IgD-negative memory B cell (primary cell): ENCODE results near the gene TRAPPC5. TPM values are rescaled to one million over a fixed set of nuclear protein-coding genes. Genes with fewer than 3 reads are reported as not detected.
"Not testable (repeated sequence)": the region's sequence is repeated elsewhere in the genome, so short reads cannot be mapped to it uniquely, and the experiment has no call there.

ENCODE experiments used
- H3K27ac Mint-ChIP-seq, 3 donors: one replicate each; pipeline ENCODE4 v1.8.0; 2020 to 2022; ENCODE audit warnings: mild to moderate bottlenecking in 3 of 3, mixed read lengths in 3 of 3, moderate library complexity in 1 of 3
- H3K27me3 Mint-ChIP-seq: one replicate; pipeline ENCODE4 v1.8.0; 2021; ENCODE audit warnings: mixed read lengths
- H3K36me3 Mint-ChIP-seq: one replicate; pipeline ENCODE4 v1.8.0; 2020; ENCODE audit warnings: mild to moderate bottlenecking, mixed read lengths
- H3K4me1 Mint-ChIP-seq, 3 donors: one replicate each; pipeline ENCODE4 v1.8.0; 2020 to 2022; ENCODE audit warnings: mixed read lengths in 3 of 3, mild to moderate bottlenecking in 1 of 3
- H3K4me3 Mint-ChIP-seq, 4 donors: one replicate each; pipeline ENCODE4 v1.8.0; 2020 to 2022; ENCODE audit warnings: mild to moderate bottlenecking in 4 of 4, mixed read lengths in 4 of 4, moderate library complexity in 3 of 4
- H3K9me3 Mint-ChIP-seq, 3 donors: one replicate each; pipeline ENCODE4 v1.8.0; 2020 to 2021; ENCODE audit warnings: mixed read lengths in 3 of 3, mild to moderate bottlenecking in 1 of 3
- polyA plus RNA-seq: library from polyadenylated mRNA; unstranded; fragments of 300-500 nt; fragmentation: Illumina TruSeq; gene quantifications from one replicate; pipeline ENCODE4 v1.2.3, GENCODE V29; 2021

TRAPPC5 gene
- polyA plus RNA-seq, 1 donor from 2014 or later: 219 TPM

DNA sequence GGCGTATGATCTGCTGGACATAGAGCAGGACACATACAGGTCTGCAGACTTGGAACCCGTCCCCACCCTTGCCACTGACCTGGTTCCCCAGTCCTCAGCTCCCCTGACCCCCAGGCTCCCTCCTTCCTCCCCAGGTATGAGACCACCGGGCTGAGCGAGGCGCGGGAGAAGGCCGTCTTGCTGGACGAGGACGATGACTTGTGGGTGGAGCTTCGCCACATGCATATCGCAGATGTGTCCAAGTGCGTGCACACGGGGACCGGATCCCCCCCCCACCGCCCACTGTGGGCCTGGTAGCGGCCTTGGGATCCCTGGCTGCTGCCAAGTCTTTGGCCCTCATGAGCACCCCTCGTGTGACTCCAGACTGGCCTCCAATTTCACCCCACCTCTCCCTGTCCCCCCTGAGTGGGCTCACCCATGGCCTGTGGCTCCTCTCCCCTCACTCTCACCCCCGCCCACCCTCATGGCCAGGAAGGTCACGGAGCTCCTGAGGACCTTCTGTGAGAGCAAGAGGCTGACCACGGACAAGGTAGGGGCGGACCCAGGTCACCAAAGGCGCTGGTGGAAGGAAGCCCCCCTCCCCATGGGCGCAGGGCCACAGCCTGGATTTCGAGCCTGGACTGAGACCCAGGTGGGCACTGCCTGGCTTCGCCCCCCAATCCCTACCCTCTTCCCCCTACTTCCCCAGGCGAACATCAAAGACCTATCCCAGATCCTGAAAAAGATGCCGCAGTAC is 38.2 kb upstream of the TRAPPC5 start:
- no peak overlapping the region for H3K27ac Mint-ChIP-seq
- peaks cover 0 to 12% (median 10%) of the 10 kb centered on the region in 3 donors for H3K4me1 Mint-ChIP-seq
- H3K9me3 Mint-ChIP-seq: peaks cover 0 to 2% (median 0%) of the 10 kb centered on the region in 3 donors
- H3K36me3 Mint-ChIP-seq: peaks cover 1% of the 10 kb centered on the region
- no peak overlapping the region for H3K4me3 Mint-ChIP-seq
- H3K27me3 Mint-ChIP-seq: no peaks in the 10 kb centered on the region

DNA sequence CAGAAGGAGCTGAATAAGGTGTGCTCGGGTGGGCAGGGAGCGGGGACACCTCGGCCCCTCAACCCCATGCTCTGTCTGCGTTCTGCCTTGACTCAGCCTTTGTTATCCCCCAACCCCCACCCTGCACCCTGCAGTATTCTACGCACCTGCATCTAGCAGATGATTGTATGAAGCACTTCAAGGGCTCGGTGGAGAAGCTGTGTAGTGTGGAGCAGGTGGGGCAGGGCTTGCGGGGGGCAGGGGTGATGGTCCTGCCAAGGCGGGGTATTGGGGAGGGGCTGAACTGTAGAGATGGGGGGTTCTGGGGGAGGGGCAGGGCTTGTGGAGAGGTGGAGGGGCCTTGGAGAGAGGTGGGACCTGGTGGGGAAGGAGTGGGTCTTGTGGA is 37.6 kb upstream of the TRAPPC5 start:
- H3K9me3 Mint-ChIP-seq: peaks cover 0 to 2% (median 0%) of the 10 kb centered on the region in 3 donors
- no peaks in the 10 kb centered on the region for H3K27me3 Mint-ChIP-seq
- peaks cover 0 to 10% (median 10%) of the 10 kb centered on the region in 3 donors for H3K4me1 Mint-ChIP-seq
- no peak overlapping the region for H3K27ac Mint-ChIP-seq
- no peak overlapping the region for H3K4me3 Mint-ChIP-seq
- H3K36me3 Mint-ChIP-seq: peaks cover 1% of the 10 kb centered on the region

DNA sequence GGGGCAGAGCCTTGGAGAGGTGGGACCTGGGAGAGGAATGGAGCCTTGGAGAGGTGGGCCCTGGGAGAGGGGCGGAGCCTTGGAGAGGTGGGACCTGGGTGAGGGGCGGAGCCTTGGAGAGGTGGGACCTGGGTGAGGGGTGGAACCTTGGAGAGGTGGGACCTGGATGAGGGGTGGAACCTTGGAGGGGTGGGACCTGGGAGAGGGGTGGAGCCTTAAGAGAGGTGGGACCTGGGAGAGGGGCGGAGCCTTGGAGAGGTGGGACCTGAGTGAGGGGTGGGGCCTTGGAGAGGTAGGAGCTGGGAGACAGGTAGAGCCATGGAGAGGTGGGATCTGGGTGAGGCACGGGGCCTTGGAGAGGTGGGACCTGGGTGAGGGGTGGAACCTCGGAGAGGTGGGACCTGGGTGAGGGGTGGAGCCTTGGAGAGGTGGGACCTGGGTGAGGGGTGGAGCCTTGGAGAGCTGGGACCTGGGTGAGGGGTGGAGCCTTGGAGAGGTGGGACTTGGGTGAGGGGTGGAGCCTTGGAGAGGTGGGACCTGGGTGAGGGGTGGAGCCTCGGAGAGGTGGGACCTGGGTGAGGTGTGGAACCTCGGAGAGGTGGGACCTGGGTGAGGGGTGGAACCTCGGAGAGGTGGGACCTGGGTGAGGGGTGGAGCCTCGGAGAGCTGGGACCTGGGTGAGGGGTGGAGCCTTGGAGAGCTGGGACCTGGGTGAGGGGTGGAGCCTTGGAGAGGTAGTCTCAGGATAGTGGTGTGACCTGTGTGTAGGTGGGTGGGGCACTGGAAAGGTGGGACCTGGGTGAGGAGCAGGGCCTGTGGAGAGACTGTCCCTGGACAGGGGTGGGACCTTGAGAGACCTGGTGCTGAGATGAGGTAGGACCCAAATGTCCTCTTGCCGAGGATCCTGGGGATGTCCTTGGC is 36.7 kb upstream of the TRAPPC5 start:
- not testable (repeated sequence) for H3K27ac Mint-ChIP-seq, H3K4me1 Mint-ChIP-seq, H3K4me3 Mint-ChIP-seq, H3K9me3 Mint-ChIP-seq, H3K27me3 Mint-ChIP-seq, H3K36me3 Mint-ChIP-seq

DNA sequence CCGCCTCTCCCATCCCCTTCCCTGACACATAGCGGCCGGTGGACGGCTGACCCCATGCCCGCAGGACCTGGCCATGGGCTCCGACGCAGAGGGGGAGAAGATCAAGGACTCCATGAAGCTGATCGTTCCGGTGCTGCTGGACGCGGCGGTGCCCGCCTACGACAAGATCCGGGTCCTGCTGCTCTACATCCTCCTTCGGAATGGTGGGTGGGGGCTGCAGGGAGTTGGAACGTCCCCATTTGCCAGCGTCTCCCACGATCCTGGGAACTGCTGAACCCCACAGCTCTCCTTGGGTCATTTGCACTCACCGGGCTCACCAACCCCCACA is 36.1 kb upstream of the TRAPPC5 start:
- peaks cover 0 to 2% (median 0%) of the 10 kb centered on the region in 3 donors for H3K9me3 Mint-ChIP-seq
- H3K27ac Mint-ChIP-seq: no peak overlapping the region
- no peaks in the 10 kb centered on the region for H3K27me3 Mint-ChIP-seq
- peaks cover 1% of the 10 kb centered on the region for H3K36me3 Mint-ChIP-seq
- peaks cover 0 to 10% (median 6%) of the 10 kb centered on the region in 3 donors for H3K4me1 Mint-ChIP-seq
- H3K4me3 Mint-ChIP-seq: no peak overlapping the region

DNA sequence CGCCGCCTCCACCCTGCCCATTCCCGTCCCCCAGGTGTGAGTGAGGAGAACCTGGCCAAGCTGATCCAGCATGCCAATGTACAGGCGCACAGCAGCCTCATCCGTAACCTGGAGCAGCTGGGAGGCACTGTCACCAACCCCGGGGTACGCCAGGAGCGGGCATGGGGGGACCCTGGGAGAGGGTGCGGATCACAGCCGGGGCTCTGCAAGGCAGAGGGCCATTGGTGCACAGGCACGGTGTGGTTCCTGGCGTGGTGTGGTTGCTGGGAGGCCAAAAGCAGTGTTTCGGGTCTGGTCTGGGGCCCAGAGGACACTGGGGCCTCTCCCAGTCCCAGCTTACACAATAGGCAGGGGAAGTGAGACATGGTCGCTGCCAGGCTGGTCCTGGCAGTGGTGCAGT is 35.5 kb upstream of the TRAPPC5 start:
- Mint-ChIP-seq H3K4me3 (no peak overlapping the region), H3K36me3 (peaks cover 1% of the 10 kb centered on the region), H3K27ac (no peak overlapping the region), H3K9me3 (no peaks in the 10 kb centered on the region), H3K27me3 (no peaks in the 10 kb centered on the region), H3K4me1 (peaks cover 0 to 4% (median 0%) of the 10 kb centered on the region in 3 donors)

DNA sequence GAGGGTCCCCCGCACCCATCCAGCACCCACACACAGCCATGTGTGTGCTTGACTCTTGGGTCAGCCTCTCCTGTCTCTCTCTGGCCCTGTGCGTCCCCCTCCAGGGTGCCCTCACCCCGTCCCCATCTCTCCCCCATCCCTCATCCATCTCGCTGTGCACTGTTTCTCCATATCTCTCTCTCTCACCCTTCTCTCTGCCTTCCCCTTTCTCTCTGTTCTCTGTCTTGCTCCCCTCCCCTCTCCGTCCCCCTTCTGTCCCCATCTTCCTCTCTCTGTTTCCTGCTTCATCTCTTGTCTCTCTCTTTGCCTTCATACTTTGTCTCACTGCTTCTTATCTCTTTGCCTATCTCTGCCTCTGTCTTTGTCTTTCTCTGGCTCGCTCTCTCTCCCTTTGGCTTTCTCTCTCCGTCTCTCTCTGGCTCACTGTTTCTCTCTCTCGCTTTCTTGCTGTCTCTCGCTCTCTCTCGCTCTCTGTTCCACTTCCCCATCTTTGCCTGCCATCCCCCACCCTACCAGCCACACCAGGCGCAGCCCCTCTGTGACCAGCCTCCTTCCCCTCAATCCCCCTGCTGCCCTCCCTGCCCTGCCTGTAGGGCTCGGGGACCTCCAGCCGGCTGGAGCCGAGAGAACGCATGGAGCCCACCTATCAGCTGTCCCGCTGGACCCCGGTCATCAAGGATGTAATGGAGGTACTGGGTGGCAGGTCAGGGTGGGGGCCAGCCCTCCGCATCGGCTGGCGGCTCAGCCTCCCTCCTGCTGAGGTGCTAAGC is 34.8 kb upstream of the TRAPPC5 start:
- peaks cover 0 to 1% (median 0%) of the 10 kb centered on the region in 3 donors for H3K4me1 Mint-ChIP-seq
- no peak overlapping the region for H3K27ac Mint-ChIP-seq
- no peaks in the 10 kb centered on the region for H3K36me3 Mint-ChIP-seq
- no peaks in the 10 kb centered on the region for H3K9me3 Mint-ChIP-seq
- H3K27me3 Mint-ChIP-seq: no peaks in the 10 kb centered on the region
- H3K4me3 Mint-ChIP-seq: no peak overlapping the region

DNA sequence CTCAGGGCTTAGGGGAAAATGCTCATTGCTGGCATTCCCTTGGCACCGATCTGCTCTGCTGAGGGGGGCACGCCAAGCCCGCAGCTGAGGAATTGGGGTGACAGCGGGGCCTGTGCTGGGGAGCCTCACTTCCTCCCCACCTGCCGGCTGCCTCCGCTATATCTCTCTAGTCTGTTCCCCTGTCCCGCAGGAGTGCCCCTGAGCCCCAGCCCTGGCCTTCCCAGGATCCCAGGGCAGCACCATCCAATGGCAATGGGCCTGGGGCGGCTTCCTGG is 34.3 kb upstream of the TRAPPC5 start:
- no peak overlapping the region for H3K4me3 Mint-ChIP-seq
- H3K9me3 Mint-ChIP-seq: no peaks in the 10 kb centered on the region
- no peak overlapping the region for H3K27ac Mint-ChIP-seq
- no peaks in the 10 kb centered on the region for H3K36me3 Mint-ChIP-seq
- no peaks in the 10 kb centered on the region for H3K27me3 Mint-ChIP-seq
- peaks cover 0 to 1% (median 0%) of the 10 kb centered on the region in 3 donors for H3K4me1 Mint-ChIP-seq

DNA sequence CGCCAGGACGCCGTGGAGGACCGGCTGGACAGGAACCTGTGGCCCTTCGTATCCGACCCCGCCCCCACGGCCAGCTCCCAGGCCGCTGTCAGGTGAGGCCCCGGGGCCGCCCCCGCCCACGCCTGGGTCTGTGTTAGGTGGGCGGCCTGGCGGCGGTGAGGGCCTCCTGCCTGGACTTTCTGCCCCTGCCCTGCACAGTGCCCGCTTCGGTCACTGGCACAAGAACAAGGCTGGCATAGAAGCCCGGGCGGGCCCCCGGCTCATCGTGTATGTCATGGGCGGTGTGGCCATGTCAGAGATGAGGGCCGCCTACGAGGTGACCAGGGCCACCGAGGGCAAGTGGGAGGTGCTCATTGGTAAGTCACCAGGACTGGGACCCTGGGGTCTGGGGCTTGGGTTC is 33.5 kb upstream of the TRAPPC5 start:
- Mint-ChIP-seq H3K27ac (no peak overlapping the region), H3K9me3 (no peaks in the 10 kb centered on the region), H3K36me3 (no peaks in the 10 kb centered on the region)

DNA sequence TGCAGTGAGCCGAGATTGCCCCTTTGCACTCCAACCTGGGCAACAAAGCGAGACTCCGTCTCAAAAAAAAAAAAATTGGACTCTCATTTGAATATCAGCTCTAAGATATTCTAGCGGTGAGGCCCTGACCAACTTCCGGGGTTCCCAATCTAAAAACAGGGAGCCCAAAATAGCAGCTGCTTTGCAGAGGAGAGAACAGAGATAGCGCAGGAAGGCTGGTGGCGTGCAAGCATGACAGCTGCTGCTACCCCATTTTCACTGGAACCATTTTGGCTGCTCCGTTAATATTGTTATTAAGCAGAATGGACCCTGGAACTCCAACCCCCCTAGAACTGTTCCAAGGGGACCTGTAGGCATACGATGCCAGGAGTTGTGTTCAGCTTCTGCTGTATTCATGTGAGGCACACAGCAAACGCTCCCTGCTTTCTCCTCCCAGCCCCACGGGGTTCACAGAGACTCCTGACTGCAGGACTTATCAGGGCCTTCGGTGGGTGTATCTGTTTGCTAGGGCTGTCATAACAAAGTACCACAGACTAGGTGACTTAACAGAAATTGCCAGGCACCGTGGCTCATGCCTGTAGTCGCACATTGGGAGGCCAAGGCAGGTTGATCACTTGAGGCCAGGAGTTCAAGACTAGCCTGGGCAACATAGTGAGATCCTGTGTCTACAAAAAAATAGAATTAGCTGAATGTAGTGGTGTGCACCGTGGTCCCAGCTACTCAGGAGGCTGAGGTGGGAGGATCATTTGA is 32.2 kb upstream of the TRAPPC5 start:
- H3K4me3 Mint-ChIP-seq: peak overlapping the region in 1 of 4 donors; percentile 9
- H3K27ac Mint-ChIP-seq: peak overlapping the region in 1 of 3 donors; percentile 45
- H3K36me3 Mint-ChIP-seq: no peaks in the 10 kb centered on the region
- peaks cover 3% of the 10 kb centered on the region for H3K27me3 Mint-ChIP-seq
- H3K4me1 Mint-ChIP-seq: peaks cover 5 to 8% (median 7%) of the 10 kb centered on the region in 3 donors
- no peaks in the 10 kb centered on the region for H3K9me3 Mint-ChIP-seq

More for the DNA sequence above, 33.5 kb upstream of the TRAPPC5 start:
- Mint-ChIP-seq H3K4me1 (peaks cover 3 to 4% (median 3%) of the 10 kb centered on the region in 3 donors), H3K27me3 (peaks cover 3% of the 10 kb centered on the region), H3K4me3 (no peak overlapping the region)

DNA sequence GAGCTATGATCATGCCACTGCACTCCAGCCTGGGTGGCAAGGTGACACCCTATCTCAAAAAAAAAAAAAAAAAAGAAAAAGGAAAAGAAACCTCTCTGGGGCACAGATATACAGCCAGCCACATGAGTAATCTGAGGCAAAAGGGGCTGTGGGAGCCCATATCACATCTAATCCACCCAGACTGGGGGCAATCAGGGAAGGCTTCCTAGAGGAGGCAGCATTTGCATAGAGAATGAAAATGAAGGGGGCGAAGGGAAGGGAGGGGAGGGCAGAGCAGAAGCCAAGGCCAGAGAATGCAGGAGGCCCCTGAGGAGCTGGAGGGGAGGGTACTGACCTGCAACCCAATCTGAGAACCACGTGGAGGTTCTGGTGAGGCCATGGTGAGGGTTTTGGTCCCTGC is 30.5 kb upstream of the TRAPPC5 start:
- Mint-ChIP-seq H3K4me1 (peaks cover 5 to 8% (median 7%) of the 10 kb centered on the region in 3 donors), H3K27me3 (peaks cover 3% of the 10 kb centered on the region), H3K27ac (peak overlapping the region in 1 of 3 donors; percentile 59), H3K4me3 (peak overlapping the region in 1 of 4 donors; percentile 58), H3K36me3 (no peaks in the 10 kb centered on the region), H3K9me3 (no peaks in the 10 kb centered on the region)

DNA sequence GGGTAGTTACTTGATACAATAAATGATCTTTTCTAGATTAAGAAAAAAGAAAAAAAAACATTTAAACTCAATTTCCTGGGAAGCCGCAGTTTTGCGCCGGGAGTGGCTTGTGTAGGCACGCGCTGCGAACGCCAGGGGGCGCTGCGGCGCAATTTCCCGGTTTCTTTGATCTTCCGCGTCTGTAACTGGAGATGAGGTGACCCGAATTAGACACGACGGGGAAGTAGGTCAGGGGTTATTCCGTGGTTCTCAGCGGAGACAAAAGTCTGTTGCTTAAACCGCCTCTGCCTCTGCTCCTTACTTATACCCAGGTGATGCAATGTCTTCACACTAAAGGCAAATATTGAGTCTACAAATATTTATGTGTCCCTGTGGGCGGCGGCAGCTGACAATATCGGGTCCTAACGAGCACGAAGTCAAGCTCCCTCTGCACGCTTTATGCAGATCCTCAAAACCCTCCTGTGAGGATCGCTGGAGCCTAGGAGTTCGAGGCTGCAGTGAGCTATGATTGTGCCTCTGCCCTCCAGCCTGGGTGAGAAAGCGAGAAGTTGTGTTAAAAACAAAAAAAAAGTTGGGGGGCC is 28.5 kb upstream of the TRAPPC5 start:
- Mint-ChIP-seq H3K27ac (peak overlapping the region; percentile 46 to 67 (median 64)), H3K4me1 (peaks cover 5 to 8% (median 7%) of the 10 kb centered on the region in 3 donors), H3K27me3 (peaks cover 3% of the 10 kb centered on the region), H3K36me3 (no peaks in the 10 kb centered on the region), H3K9me3 (no peaks in the 10 kb centered on the region), H3K4me3 (peak overlapping the region; percentile 64 to 92 (median 79))

DNA sequence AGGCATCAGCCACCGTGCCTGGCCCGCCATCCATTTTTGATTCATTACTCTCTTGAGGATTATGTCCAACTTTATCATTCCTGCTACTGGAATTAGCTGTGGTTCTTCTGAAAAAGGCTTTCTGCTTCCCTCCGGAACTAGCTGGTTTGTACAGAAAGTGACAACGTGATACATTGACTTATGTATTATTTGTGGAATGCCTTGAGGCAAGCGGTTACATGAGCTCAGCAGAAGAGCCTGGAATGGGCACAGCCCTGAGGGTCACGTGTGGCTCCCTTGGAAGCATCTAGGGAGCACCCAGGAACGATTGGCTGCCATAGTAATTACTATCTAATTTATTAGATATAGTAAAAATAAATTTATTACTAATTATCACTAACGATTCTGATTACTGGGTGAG is 26.2 kb upstream of the TRAPPC5 start:
- Mint-ChIP-seq H3K4me3 (no peak overlapping the region), H3K36me3 (no peaks in the 10 kb centered on the region), H3K27me3 (peaks cover 3% of the 10 kb centered on the region), H3K4me1 (peaks cover 10 to 16% (median 11%) of the 10 kb centered on the region in 3 donors), H3K27ac (peak overlapping the region in 1 of 3 donors; percentile 16), H3K9me3 (no peaks in the 10 kb centered on the region)

DNA sequence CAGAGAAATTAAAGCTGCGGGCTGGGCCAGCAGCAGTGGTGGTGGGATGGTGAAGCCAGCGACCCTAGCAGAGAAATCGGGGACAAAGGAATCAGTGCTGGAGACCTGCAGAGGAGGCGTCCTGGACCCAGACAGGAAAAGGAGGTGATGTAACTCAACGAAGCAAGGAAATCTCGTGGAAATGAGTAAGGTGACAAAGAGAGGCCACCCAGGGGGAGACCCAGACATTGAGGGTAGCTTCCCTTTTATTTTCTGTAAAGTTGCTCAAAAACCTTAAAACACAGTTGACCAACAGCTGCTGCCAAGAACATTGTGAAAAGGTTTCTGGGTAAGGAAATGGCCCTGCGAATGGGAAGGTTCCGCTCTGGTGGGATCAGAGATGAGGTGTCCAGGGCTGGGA is 25.1 kb upstream of the TRAPPC5 start:
- Mint-ChIP-seq H3K9me3 (no peaks in the 10 kb centered on the region), H3K27me3 (peaks cover 3% of the 10 kb centered on the region), H3K4me1 (peaks cover 10 to 16% (median 11%) of the 10 kb centered on the region in 3 donors), H3K36me3 (no peaks in the 10 kb centered on the region), H3K27ac (no peak overlapping the region), H3K4me3 (peak overlapping the region in 1 of 4 donors; percentile 26)

DNA sequence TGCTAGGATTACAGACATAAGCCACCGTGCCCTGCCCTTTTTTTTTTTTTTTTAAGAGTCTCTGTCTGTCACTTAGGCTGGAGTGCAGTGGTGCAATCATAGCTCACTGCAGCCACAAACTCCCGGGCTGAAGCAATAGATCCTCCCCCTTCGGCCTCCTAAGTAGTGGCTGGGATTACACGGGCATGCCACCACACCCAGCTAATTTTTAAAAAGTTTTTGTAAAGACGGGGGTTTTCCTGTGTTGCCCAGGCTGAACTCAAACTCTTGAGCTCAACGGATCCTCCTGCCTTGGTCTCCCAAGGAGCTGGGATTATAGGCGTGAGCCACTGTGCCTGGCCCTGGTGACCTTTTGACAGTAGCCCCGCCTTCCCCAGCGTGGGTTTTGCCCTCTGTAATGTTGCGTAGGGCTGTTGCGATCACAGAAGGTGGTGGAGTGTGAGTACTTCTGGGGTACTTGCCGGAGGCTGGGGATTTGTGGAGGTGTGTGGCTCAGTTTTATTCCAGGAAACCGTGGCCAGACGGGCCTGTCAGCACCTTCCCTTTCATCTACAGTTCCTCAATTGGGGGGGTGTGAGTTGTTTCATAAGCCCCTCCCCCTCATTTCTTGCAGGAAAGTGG is 23.4 kb upstream of the TRAPPC5 start:
- H3K27ac Mint-ChIP-seq: peak overlapping the region in 2 of 3 donors; percentile 13 to 31

More for the DNA sequence above, 23.4 kb upstream of the TRAPPC5 start:
- Mint-ChIP-seq H3K9me3 (no peaks in the 10 kb centered on the region), H3K4me1 (peaks cover 6 to 13% (median 7%) of the 10 kb centered on the region in 3 donors), H3K36me3 (no peaks in the 10 kb centered on the region), H3K4me3 (peak overlapping the region in 3 of 4 donors; percentile 25 to 64 (median 45)), H3K27me3 (no peaks in the 10 kb centered on the region)
